IPS-15b (cell line): ENCODE results near the gene SPSB1.
"Not testable (repeated sequence)": the region's sequence is repeated elsewhere in the genome, so short reads cannot be mapped to it uniquely, and the experiment has no call there.

ENCODE experiments used
- H3K27me3 ChIP-seq: one replicate; pipeline ENCODE4 v1.6.1; 2013; ENCODE audit warnings: low read length; ENCODE audit not compliant: control insufficient read depth, insufficient read depth
- H3K36me3 ChIP-seq: one replicate; pipeline ENCODE4 v1.6.1; 2013; ENCODE audit warnings: low read length; ENCODE audit not compliant: control insufficient read depth, insufficient read depth
- H3K4me1 ChIP-seq: one replicate; pipeline ENCODE4 v1.6.1; 2013; ENCODE audit warnings: mild to moderate bottlenecking, low read length; ENCODE audit not compliant: control insufficient read depth, insufficient read depth
- H3K4me3 ChIP-seq: one replicate; pipeline ENCODE4 v1.5.1; 2013; ENCODE audit warnings: low read depth, low read length
- H3K9ac ChIP-seq: one replicate; pipeline ENCODE4 v1.6.1; 2013; ENCODE audit warnings: low read depth, mild to moderate bottlenecking, low read length
- H3K9me3 ChIP-seq: one replicate; pipeline ENCODE4 v1.6.1; 2013; ENCODE audit warnings: mild to moderate bottlenecking, low read length; ENCODE audit not compliant: control insufficient read depth, insufficient read depth

SPSB1 gene

GRCh38 chr1:9296850-9297249 is 4.2 kb downstream of the SPSB1 start:
- peaks cover 9% of the 10 kb centered on the region for H3K27me3 ChIP-seq
- H3K4me3 ChIP-seq = no peak overlapping the region
- no peaks in the 10 kb centered on the region for H3K36me3 ChIP-seq
- no peaks in the 10 kb centered on the region for H3K4me1 ChIP-seq
- no peaks in the 10 kb centered on the region for H3K9me3 ChIP-seq
- H3K9ac ChIP-seq = no peak overlapping the region

- peaks cover 6% of the 10 kb centered on the region for H3K27me3 ChIP-seq
These were observed 5.1 kb downstream of the SPSB1 start for GRCh38 chr1:9297831-9298230.

GRCh38 chr1:9298282-9298681 is 5.6 kb downstream of the SPSB1 start:
- Histone ChIP-seq H3K4me3 (no peak overlapping the region), H3K9me3 (no peaks in the 10 kb centered on the region), H3K36me3 (no peaks in the 10 kb centered on the region), H3K4me1 (no peaks in the 10 kb centered on the region), H3K27me3 (peaks cover 6% of the 10 kb centered on the region), H3K9ac (no peak overlapping the region)

More at GRCh38 chr1:9297831-9298230, 5.1 kb downstream of the SPSB1 start:
- H3K9ac ChIP-seq = no peak overlapping the region
- no peaks in the 10 kb centered on the region for H3K36me3 ChIP-seq
- no peaks in the 10 kb centered on the region for H3K9me3 ChIP-seq
- no peak overlapping the region for H3K4me3 ChIP-seq
- no peaks in the 10 kb centered on the region for H3K4me1 ChIP-seq

GRCh38 chr1:9299571-9300541 is 7.2 kb downstream of the SPSB1 start:
- H3K27me3 ChIP-seq, H3K36me3 ChIP-seq, H3K9ac ChIP-seq, H3K4me3 ChIP-seq, H3K4me1 ChIP-seq, H3K9me3 ChIP-seq: not testable (repeated sequence)

- Histone ChIP-seq H3K27me3 (no peaks in the 10 kb centered on the region), H3K9me3 (no peaks in the 10 kb centered on the region), H3K9ac (no peak overlapping the region), H3K36me3 (no peaks in the 10 kb centered on the region), H3K4me3 (no peak overlapping the region), H3K4me1 (no peaks in the 10 kb centered on the region)
These were observed 7.9 kb downstream of the SPSB1 start for GRCh38 chr1:9300573-9300972.

GRCh38 chr1:9302745-9303524 is 10.2 kb downstream of the SPSB1 start:
- H3K4me3 ChIP-seq = no peak overlapping the region
- H3K36me3 ChIP-seq = no peaks in the 10 kb centered on the region
- no peaks in the 10 kb centered on the region for H3K27me3 ChIP-seq
- no peak overlapping the region for H3K9ac ChIP-seq
- H3K4me1 ChIP-seq = no peaks in the 10 kb centered on the region
- H3K9me3 ChIP-seq = no peaks in the 10 kb centered on the region

DNA sequence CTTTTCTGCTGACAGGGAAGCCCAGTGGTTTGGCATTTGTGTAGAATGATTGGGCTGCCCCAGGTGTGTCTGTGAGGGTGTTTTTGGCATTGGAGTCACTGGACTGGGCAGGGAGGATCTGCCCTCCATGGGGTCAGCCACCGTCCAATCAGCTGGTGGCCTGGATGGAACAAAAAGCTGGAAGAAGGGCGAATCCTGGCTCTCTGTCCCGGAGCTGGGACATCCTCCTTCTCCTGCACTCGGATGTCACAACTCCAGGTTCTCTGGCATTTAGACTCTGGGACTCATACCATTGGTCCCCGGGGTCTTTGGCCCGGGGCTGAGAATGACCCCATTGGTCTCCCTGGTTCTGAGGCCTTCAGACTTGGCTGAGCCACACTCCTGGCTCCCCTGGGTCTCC is 11.2 kb downstream of the SPSB1 start:
- H3K4me1 ChIP-seq = no peaks in the 10 kb centered on the region
- H3K9ac ChIP-seq = no peak overlapping the region
- no peaks in the 10 kb centered on the region for H3K27me3 ChIP-seq
- no peaks in the 10 kb centered on the region for H3K36me3 ChIP-seq
- H3K9me3 ChIP-seq = no peaks in the 10 kb centered on the region
- no peak overlapping the region for H3K4me3 ChIP-seq

GRCh38 chr1:9305216-9305615 is 12.5 kb downstream of the SPSB1 start:
- Histone ChIP-seq H3K4me1 (no peaks in the 10 kb centered on the region), H3K4me3 (no peak overlapping the region), H3K27me3 (no peaks in the 10 kb centered on the region), H3K9ac (no peak overlapping the region), H3K36me3 (no peaks in the 10 kb centered on the region), H3K9me3 (no peaks in the 10 kb centered on the region)

GRCh38 chr1:9306006-9306405 is 13.3 kb downstream of the SPSB1 start:
- no peaks in the 10 kb centered on the region for H3K36me3 ChIP-seq
- H3K9me3 ChIP-seq = no peaks in the 10 kb centered on the region
- H3K4me3 ChIP-seq = no peak overlapping the region
- no peaks in the 10 kb centered on the region for H3K27me3 ChIP-seq
- no peaks in the 10 kb centered on the region for H3K4me1 ChIP-seq
- H3K9ac ChIP-seq = no peak overlapping the region

GRCh38 chr1:9307303-9307702 is 14.6 kb downstream of the SPSB1 start:
- Histone ChIP-seq H3K4me3 (no peak overlapping the region), H3K27me3 (no peaks in the 10 kb centered on the region), H3K9me3 (no peaks in the 10 kb centered on the region), H3K9ac (no peak overlapping the region), H3K36me3 (no peaks in the 10 kb centered on the region), H3K4me1 (no peaks in the 10 kb centered on the region)

GRCh38 chr1:9308236-9308785 is 15.6 kb downstream of the SPSB1 start:
- Histone ChIP-seq H3K4me3 (no peak overlapping the region), H3K9ac (no peak overlapping the region), H3K36me3 (no peaks in the 10 kb centered on the region), H3K27me3 (no peaks in the 10 kb centered on the region), H3K9me3 (no peaks in the 10 kb centered on the region), H3K4me1 (no peaks in the 10 kb centered on the region)
